ENCODE data around the gene TNFAIP6. TPM values are rescaled to one million over a fixed set of nuclear protein-coding genes. Genes with fewer than 3 reads are reported as not detected.
A peak's percentile ranks its signal among the peaks of the same experiment; 100 is the strongest.

TNFAIP6 gene
- total RNA-seq, 1 donor from 2014 or later = 3.0 TPM

DNA sequence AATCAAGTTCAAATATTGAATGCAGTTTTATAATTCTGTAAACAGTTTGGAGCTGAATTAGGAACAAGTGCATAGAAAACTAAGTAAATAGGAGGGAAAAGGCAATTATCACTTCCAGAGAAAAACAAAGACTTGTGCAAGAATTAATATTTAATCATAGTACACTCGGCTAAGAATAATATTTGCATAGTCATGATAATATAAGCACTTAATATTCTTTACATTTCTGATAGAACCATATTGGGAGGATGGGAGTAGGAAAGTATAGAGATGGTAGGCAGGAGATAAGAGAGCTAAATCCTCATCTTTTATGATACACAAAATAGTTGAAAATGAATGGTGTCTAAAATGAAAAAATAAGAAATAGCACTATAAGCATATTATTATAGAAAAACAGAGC lies 27.4 kb upstream of the TNFAIP6 start:
- ATAC-seq (no peak), DNase-seq (no peak)
- Histone ChIP-seq H3K36me3 (no peaks in the 10 kb centered on the region), H3K27me3 (no peaks in the 10 kb centered on the region), H3K27ac (no peak overlapping the region), H3K9me3 (no peaks in the 10 kb centered on the region), H3K4me1 (no peaks in the 10 kb centered on the region), H3K4me3 (no peak overlapping the region)
- intact Hi-C loops (cut with DNase I) = no loop called here
- TF ChIP-seq CTCF (IDR thresholded peaks at IDR 0.05) = no peak

DNA sequence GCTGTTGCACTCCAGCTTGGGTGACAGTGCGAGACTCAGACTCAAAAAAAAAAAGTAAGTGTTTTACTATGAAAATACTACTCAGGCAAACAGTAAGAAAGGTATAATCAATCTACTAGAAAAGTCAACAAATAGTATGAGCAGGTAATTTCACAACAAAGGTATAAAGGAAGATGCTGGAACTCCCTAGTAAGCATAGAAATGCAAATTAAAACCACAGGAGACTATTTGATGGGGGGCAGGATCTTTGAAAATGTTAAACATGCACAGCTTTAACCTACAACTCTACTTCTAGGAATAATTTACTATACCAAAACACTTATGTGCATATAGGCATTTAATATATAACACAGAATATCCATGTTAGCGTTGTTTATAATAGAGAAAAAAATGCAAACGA lies 24.3 kb upstream of the TNFAIP6 start:
- ATAC-seq (no peak), DNase-seq (no peak)
- Histone ChIP-seq H3K9me3 (no peaks in the 10 kb centered on the region), H3K36me3 (no peaks in the 10 kb centered on the region), H3K27ac (no peak overlapping the region), H3K27me3 (no peaks in the 10 kb centered on the region), H3K4me1 (no peaks in the 10 kb centered on the region), H3K4me3 (no peak overlapping the region)
- no peak for TF ChIP-seq CTCF (IDR thresholded peaks at IDR 0.05)
- intact Hi-C loops (cut with DNase I) = no loop called here

GRCh38 chr2:151334082-151334815 lies 23.1 kb upstream of the TNFAIP6 start:
- Histone ChIP-seq H3K27me3 (no peaks in the 10 kb centered on the region), H3K4me3 (no peak overlapping the region), H3K27ac (no peak overlapping the region), H3K36me3 (no peaks in the 10 kb centered on the region), H3K9me3 (no peaks in the 10 kb centered on the region), H3K4me1 (no peaks in the 10 kb centered on the region)
- TF ChIP-seq CTCF (IDR thresholded peaks at IDR 0.05) = no peak
- DNase-seq = no peak
- ATAC-seq = peak; percentile 50
- intact Hi-C loops (cut with DNase I) = no loop called here

DNA sequence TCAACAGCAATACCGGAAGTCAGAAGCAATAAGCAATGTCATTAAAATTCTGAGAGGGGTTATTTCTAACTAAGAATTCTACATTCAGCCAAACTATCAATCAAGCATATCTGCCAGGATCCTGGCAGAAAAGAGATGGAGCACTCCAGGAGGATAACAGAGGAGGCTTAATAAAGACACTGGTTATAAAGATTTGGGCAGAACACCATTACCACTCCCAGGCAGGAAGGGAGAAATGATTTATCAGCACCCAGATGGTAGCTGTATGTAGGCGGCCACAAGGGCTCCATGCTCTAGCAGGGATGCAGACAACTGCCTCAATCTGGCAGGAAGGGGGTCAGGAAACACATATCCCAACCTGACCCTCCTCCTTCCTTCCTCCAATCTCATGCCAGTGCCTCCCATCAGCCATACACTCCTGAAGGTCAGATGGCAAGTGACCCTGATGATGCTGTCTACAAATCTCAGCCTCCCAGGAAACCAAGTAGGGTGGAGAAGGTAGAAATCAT lies 20.5 kb upstream of the TNFAIP6 start:
- Histone ChIP-seq H3K4me1 (no peaks in the 10 kb centered on the region), H3K27me3 (no peaks in the 10 kb centered on the region), H3K4me3 (no peak overlapping the region), H3K9me3 (no peaks in the 10 kb centered on the region), H3K27ac (no peak overlapping the region), H3K36me3 (no peaks in the 10 kb centered on the region)
- intact Hi-C loops (cut with DNase I) = no loop called here
- ATAC-seq (no peak), DNase-seq (no peak)
- no peak for TF ChIP-seq CTCF (IDR thresholded peaks at IDR 0.05)

DNA sequence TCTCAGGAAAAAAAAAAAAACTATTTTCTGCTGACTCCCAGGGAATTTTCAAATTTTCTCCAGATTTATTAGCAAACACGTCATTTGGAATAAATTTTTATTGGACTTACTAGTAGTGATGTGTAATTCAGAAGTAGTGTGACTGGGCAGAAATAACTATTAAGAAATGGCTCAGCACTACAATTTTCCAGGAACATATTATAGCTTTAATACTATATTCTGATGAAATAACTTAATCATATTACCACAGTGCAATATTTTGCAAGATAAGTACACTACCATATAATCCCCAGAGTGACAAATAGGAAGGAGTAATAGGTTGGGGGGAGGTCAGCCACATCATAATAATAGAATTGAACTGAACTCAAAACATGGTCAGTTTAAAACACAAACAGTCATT lies 19.7 kb upstream of the TNFAIP6 start:
- TF ChIP-seq CTCF (IDR thresholded peaks at IDR 0.05) = no peak

More for the DNA sequence above, 19.7 kb upstream of the TNFAIP6 start:
- Histone ChIP-seq H3K36me3 (no peaks in the 10 kb centered on the region), H3K27me3 (no peaks in the 10 kb centered on the region), H3K4me3 (no peak overlapping the region), H3K9me3 (no peaks in the 10 kb centered on the region), H3K4me1 (no peaks in the 10 kb centered on the region), H3K27ac (no peak overlapping the region)
- no peak for ATAC-seq
- DNase-seq = no peak
- intact Hi-C loops (cut with DNase I) = no loop called here

All from upper lobe of right lung (tissue), 1 donor.